ENCODE measurements around the gene HMHB1. TPM values are rescaled to one million over a fixed set of nuclear protein-coding genes. Genes with fewer than 3 reads are reported as not detected.

The HMHB1 gene
- not detected in 2 replicates for polyA plus RNA-seq
- not detected in 2 replicates for polyA minus RNA-seq

GRCh38 chr5:143812085-143812705 lies at the start of gene HMHB1:
HMHB1 (plus strand) TSS chr5:143812161.
- Histone ChIP-seq H3K36me3 (ENCODE audit: insufficient read depth, low read length) (no peaks in the 10 kb centered on the region), H4K20me1 (ENCODE audit: insufficient read depth) (no peaks in the 10 kb centered on the region), H3K9me2 (ENCODE audit: insufficient read depth, low read length) (no peaks in the 10 kb centered on the region), H3K9me3 (ENCODE audit: low read length) (no peaks in the 10 kb centered on the region), H3K27me3 (ENCODE audit: insufficient read depth, low read depth, low read length) (no peaks in the 10 kb centered on the region), H3K4me3 (ENCODE audit: low read length) (no peak within 1 kb of the TSS), H3K27ac (ENCODE audit: low read length) (peak within 1 kb of the TSS; percentile 46), H3K9ac (ENCODE audit: low read length) (no peak within 1 kb of the TSS), H2AFZ (ENCODE audit: low read depth, low read length) (no peak within 1 kb of the TSS), H3K79me2 (replicated peaks; ENCODE audit: insufficient read depth, low read length) (no peaks in the 10 kb centered on the region), H3F3A (ENCODE audit: insufficient read depth, low read length, poor library complexity, severe bottlenecking) (no peaks in the 10 kb centered on the region), H3K4me2 (ENCODE audit: low read length) (no peak within 1 kb of the TSS)
- TF ChIP-seq MXI1 (conservative IDR thresholded peaks at IDR 0.05; ENCODE audit: poor library complexity, severe bottlenecking) = no peak
- no peak for TF ChIP-seq CTCF (IDR thresholded peaks at IDR 0.05; ENCODE audit: poor library complexity, severe bottlenecking)
- no peak for TF ChIP-seq REST (IDR thresholded peaks at IDR 0.05; ENCODE audit: borderline replicate concordance)
- no peak for TF ChIP-seq EZH2 (IDR thresholded peaks at IDR 0.05; ENCODE audit: borderline replicate concordance, insufficient read depth, low read length, poor library complexity, severe bottlenecking)
- TF ChIP-seq RAD21 (conservative IDR thresholded peaks at IDR 0.05) = no peak
- no peak for TF ChIP-seq TAF1 (IDR thresholded peaks at IDR 0.05; ENCODE audit: low read depth)
- TF ChIP-seq POLR2AphosphoS5 (IDR thresholded peaks at IDR 0.05) = no peak
- TF ChIP-seq EP300 (conservative IDR thresholded peaks at IDR 0.05; ENCODE audit: poor library complexity, severe bottlenecking) = no peak
- no peak for TF ChIP-seq SMC3 (conservative IDR thresholded peaks at IDR 0.05; ENCODE audit: poor library complexity)

GRCh38 chr5:143762636-143763220 lies 49.2 kb upstream of the HMHB1 start:
- Histone ChIP-seq H3K9me2 (ENCODE audit: insufficient read depth, low read length) (no peaks in the 10 kb centered on the region), H3K4me2 (ENCODE audit: low read length) (no peak overlapping the region), H3K36me3 (ENCODE audit: insufficient read depth, low read length) (no peaks in the 10 kb centered on the region), H3K9me3 (ENCODE audit: low read length) (no peaks in the 10 kb centered on the region), H4K20me1 (ENCODE audit: insufficient read depth) (no peaks in the 10 kb centered on the region), H3K27ac (ENCODE audit: low read length) (no peak overlapping the region), H3K9ac (ENCODE audit: low read length) (no peak overlapping the region), H3K27me3 (ENCODE audit: insufficient read depth, low read depth, low read length) (no peaks in the 10 kb centered on the region), H3F3A (ENCODE audit: insufficient read depth, low read length, poor library complexity, severe bottlenecking) (no peaks in the 10 kb centered on the region), H2AFZ (ENCODE audit: low read depth, low read length) (no peak overlapping the region), H3K4me3 (ENCODE audit: low read length) (no peak overlapping the region), H3K79me2 (replicated peaks; ENCODE audit: insufficient read depth, low read length) (no peaks in the 10 kb centered on the region)
- TF ChIP-seq RAD21 (conservative IDR thresholded peaks at IDR 0.05) = no peak
- no peak for TF ChIP-seq POLR2AphosphoS5 (IDR thresholded peaks at IDR 0.05)
- no peak for TF ChIP-seq EP300 (conservative IDR thresholded peaks at IDR 0.05; ENCODE audit: poor library complexity, severe bottlenecking)
- no peak for TF ChIP-seq CTCF (IDR thresholded peaks at IDR 0.05; ENCODE audit: poor library complexity, severe bottlenecking)
